ENCODE measurements around the gene CEMP1.

- TF ChIP-seq CTCF (IDR thresholded peaks at IDR 0.05) (no peak), EZH2 (IDR thresholded peaks at IDR 0.05; ENCODE audit: borderline replicate concordance, insufficient read depth, low read depth, low read length, poor library complexity, severe bottlenecking) (no peak)
Measured at GRCh38 chr16:2483939-2484897, 47.0 kb downstream of the CEMP1 start.
